MM.1S (cell line): Measurements from ENCODE around the gene PUSL1.

ENCODE experiments used
- EZH2 ChIP-seq: fragments of 300-600 bp; sonication (generic); optimal IDR thresholded peaks from 2 replicates; pipeline ENCODE3; 2017; ENCODE audit warnings: low read depth, mild to moderate bottlenecking, antibody characterized with exemption, low read length, mixed read lengths
- EZH2phosphoT487 ChIP-seq: fragments of 300-600 bp; sonication (generic); IDR thresholded peaks from 2 replicates; pipeline ENCODE4 v1.6.1; 2018; ENCODE audit warnings: antibody characterized with exemption, low read length
- TF ChIP-seq, protein P1 (sequence below): fragments of 300-600 bp; sonication (generic); IDR thresholded peaks from 2 replicates; pipeline ENCODE4 v1.5.1; 2016; ENCODE audit warnings: antibody characterized with exemption, low read length, mixed read lengths

DNA sequence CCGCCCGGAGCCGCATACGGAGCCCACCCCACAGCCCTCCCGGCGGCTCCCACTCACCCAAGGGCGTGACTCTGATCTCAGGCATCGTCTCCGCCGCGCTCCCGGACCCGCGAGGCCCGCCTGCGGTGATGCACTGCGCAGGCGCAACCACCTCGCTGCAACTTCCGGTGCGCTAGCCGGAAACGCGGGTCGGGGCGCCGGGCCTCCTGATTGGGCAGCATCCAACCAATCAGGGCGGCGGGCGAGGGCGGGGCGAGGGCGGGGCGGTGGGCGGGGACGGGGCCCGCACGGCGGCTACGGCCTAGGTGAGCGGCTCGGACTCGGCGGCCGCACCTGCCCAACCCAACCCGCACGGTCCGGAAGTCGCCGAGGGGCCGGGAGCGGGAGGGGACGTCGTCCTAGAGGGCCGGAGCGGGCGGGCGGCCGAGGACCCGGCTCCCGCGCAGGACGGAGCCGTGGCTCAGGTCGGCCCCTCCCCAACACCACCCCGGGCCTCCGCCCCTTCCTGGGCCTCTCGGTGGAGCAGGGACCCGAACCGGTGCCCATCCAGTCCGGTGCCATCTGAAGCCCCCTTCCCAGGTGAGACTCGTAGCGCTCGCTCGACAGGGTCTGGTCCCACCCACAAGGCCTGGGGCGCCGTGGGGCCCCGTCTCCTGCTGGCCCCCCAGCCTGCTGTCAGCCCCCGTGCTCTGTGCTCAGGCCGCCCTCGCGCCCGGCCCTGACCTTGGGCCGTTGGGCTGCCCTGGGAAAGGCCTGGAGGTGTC, 16.3 kb downstream of the PUSL1 start, which contains the start of the genes CPTP and INTS11:
- TF ChIP-seq EZH2 = no peak
- TF ChIP-seq, protein P1, sequence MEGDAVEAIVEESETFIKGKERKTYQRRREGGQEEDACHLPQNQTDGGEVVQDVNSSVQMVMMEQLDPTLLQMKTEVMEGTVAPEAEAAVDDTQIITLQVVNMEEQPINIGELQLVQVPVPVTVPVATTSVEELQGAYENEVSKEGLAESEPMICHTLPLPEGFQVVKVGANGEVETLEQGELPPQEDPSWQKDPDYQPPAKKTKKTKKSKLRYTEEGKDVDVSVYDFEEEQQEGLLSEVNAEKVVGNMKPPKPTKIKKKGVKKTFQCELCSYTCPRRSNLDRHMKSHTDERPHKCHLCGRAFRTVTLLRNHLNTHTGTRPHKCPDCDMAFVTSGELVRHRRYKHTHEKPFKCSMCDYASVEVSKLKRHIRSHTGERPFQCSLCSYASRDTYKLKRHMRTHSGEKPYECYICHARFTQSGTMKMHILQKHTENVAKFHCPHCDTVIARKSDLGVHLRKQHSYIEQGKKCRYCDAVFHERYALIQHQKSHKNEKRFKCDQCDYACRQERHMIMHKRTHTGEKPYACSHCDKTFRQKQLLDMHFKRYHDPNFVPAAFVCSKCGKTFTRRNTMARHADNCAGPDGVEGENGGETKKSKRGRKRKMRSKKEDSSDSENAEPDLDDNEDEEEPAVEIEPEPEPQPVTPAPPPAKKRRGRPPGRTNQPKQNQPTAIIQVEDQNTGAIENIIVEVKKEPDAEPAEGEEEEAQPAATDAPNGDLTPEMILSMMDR = no peak
- TF ChIP-seq EZH2phosphoT487 = no peak
